ENCODE measurements around the gene URB2. TPM values are rescaled to one million over a fixed set of nuclear protein-coding genes. Genes with fewer than 3 reads are reported as not detected.

Gene URB2
- total RNA-seq, 6 donors from 2014 or later: 3.4 to 26.2 (median 7.2) TPM

- Histone ChIP-seq H3K4me1 (peaks cover 21 to 44% (median 31%) of the 10 kb centered on the region in 4 donors), H3K36me3 (peaks cover 0 to 1% (median 0%) of the 10 kb centered on the region in 4 donors), H3K9me3 (no peaks in the 10 kb centered on the region), H3K4me3 (peak overlapping the region; percentile 69 to 96 (median 92)), H3K27me3 (no peaks in the 10 kb centered on the region), H3K27ac (peak overlapping the region; percentile 85 to 95 (median 88))
- DNase-seq (peak in 1 of 2 donors; percentile 55), ATAC-seq (ENCODE audit: low FRiP score in 2 of 2) (peak; percentile 62 to 69)
- TF ChIP-seq, protein P1, sequence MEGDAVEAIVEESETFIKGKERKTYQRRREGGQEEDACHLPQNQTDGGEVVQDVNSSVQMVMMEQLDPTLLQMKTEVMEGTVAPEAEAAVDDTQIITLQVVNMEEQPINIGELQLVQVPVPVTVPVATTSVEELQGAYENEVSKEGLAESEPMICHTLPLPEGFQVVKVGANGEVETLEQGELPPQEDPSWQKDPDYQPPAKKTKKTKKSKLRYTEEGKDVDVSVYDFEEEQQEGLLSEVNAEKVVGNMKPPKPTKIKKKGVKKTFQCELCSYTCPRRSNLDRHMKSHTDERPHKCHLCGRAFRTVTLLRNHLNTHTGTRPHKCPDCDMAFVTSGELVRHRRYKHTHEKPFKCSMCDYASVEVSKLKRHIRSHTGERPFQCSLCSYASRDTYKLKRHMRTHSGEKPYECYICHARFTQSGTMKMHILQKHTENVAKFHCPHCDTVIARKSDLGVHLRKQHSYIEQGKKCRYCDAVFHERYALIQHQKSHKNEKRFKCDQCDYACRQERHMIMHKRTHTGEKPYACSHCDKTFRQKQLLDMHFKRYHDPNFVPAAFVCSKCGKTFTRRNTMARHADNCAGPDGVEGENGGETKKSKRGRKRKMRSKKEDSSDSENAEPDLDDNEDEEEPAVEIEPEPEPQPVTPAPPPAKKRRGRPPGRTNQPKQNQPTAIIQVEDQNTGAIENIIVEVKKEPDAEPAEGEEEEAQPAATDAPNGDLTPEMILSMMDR (IDR thresholded peaks at IDR 0.05): peak in 1 of 6 experiments; percentile 14
- TF ChIP-seq EP300 (IDR thresholded peaks at IDR 0.05): peak in 1 of 4 donors; percentile 6
- TF ChIP-seq POLR2A (IDR thresholded peaks at IDR 0.05): no peak
- WGBS, 2 donors: 1% methylated on average over 33 to 50 of the region's 86 CpGs
Observed at GRCh38 chr1:229625071-229625914, 754 bp upstream of the URB2 start.

DNA sequence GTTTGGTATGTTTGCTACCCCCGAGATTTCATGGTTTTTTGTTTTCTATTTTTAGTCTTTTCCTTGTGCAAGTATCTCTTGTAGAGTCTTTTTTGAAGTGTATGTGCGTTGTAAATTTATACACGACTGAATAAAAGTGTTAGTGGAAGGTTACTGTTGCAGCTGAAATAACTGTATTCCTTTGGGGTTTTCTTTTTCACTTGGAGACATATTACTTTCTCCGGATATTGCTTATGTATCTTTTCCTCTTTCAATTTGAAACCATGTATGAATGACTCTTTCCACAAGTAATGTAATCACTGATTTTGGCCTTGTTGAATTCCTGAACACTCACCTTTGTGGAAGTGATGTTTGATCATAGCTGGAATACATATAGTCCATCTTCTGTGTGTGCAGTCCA lies 956 bp downstream of the URB2 start:
- no peak for ATAC-seq (ENCODE audit: low FRiP score in 2 of 2)
- Histone ChIP-seq H3K36me3 (peaks cover 0 to 2% (median 0%) of the 10 kb centered on the region in 4 donors), H3K27me3 (no peaks in the 10 kb centered on the region), H3K4me3 (peak overlapping the region in 3 of 4 donors; percentile 69 to 94 (median 89)), H3K9me3 (no peaks in the 10 kb centered on the region), H3K27ac (peak overlapping the region in 1 of 4 donors; percentile 95), H3K4me1 (peaks cover 21 to 39% (median 23%) of the 10 kb centered on the region in 4 donors)
- DNase-seq: no peak
- no peak for TF ChIP-seq EP300 (IDR thresholded peaks at IDR 0.05)
- TF ChIP-seq, protein P1 (IDR thresholded peaks at IDR 0.05): no peak
- no peak for TF ChIP-seq POLR2AphosphoS5 (IDR thresholded peaks at IDR 0.05)
- TF ChIP-seq POLR2A (IDR thresholded peaks at IDR 0.05): no peak
- WGBS, 2 donors: 3 to 14% methylated on average over 4 of the region's 4 CpGs

GRCh38 chr1:229629261-229629660 lies 3.2 kb downstream of the URB2 start:
- H3K27me3 ChIP-seq: no peaks in the 10 kb centered on the region
- peaks cover 15 to 24% (median 17%) of the 10 kb centered on the region in 4 donors for H3K4me1 ChIP-seq
- no peak for ATAC-seq (ENCODE audit: low FRiP score in 2 of 2)
- no peak overlapping the region for H3K4me3 ChIP-seq
- H3K27ac ChIP-seq: no peak overlapping the region
- no peak for TF ChIP-seq POLR2AphosphoS5 (IDR thresholded peaks at IDR 0.05)
- 91 to 96% methylated on average over 2 of the region's 2 CpGs for WGBS, 2 donors
- no peak for DNase-seq
- no peaks in the 10 kb centered on the region for H3K9me3 ChIP-seq
- H3K36me3 ChIP-seq: peaks cover 0 to 6% (median 0%) of the 10 kb centered on the region in 4 donors

DNA sequence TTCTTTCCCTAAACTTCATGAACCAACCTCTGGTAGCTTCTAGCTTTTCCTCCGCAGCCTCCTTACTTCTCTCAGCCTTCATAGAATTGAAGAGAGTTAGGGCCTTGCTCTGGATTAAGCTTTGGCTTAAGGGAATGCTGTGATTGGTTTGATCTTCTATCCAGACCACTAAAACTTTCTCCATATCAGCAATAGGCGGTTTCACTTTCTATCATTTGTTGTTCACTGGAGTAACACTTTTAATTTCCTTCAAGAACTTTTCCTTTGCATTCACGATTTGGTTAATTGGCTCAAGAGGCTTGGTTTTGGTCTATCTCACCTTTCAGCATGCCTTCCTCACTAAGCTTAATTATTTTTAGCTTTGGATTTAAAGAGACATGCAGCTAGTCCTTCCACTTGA lies 5.1 kb downstream of the URB2 start:
- peaks cover 0 to 25% (median 14%) of the 10 kb centered on the region in 4 donors for H3K36me3 ChIP-seq
- TF ChIP-seq POLR2AphosphoS5 (IDR thresholded peaks at IDR 0.05): no peak
- TF ChIP-seq EP300 (IDR thresholded peaks at IDR 0.05): no peak
- no peak for TF ChIP-seq POLR2A (IDR thresholded peaks at IDR 0.05)
- TF ChIP-seq, protein P1 (IDR thresholded peaks at IDR 0.05): no peak
- H3K27ac ChIP-seq: no peak overlapping the region
- H3K4me1 ChIP-seq: peaks cover 7 to 14% (median 10%) of the 10 kb centered on the region in 4 donors
- no peak for ATAC-seq (ENCODE audit: low FRiP score in 2 of 2)
- no peaks in the 10 kb centered on the region for H3K9me3 ChIP-seq
- H3K27me3 ChIP-seq: no peaks in the 10 kb centered on the region
- no peak overlapping the region for H3K4me3 ChIP-seq
- WGBS, 2 donors: 79 to 86% methylated on average over 3 of the region's 3 CpGs
- DNase-seq: no peak

DNA sequence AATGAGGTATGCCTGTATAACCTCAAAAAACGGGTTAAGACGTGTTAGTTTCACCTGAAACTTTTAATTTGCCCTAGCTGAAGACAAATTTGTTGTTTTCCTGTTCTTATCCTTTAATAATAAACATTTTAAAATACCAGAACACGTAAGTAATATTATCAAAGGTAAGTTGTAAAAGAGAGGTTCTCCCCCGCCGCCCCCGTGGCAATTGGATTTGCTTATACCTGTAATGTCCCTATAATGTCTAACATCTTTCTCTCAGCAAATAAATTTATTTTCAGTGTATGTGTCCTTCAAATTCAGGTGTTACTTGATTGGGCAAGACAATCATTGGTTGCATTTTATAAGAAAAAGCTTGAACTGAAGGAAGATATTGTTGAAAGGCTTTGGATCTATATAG lies 5.9 kb downstream of the URB2 start:
- ATAC-seq (ENCODE audit: low FRiP score in 2 of 2) (no peak), DNase-seq (no peak)
- Histone ChIP-seq H3K4me1 (peaks cover 4 to 8% (median 5%) of the 10 kb centered on the region in 4 donors), H3K27ac (no peak overlapping the region), H3K9me3 (no peaks in the 10 kb centered on the region), H3K36me3 (peaks cover 4 to 33% (median 22%) of the 10 kb centered on the region in 4 donors), H3K4me3 (no peak overlapping the region), H3K27me3 (no peaks in the 10 kb centered on the region)
- 94 to 95% methylated on average over 6 of the region's 6 CpGs for WGBS, 2 donors
- TF ChIP-seq, protein P1 (IDR thresholded peaks at IDR 0.05): no peak
- TF ChIP-seq POLR2A (IDR thresholded peaks at IDR 0.05) (no peak), POLR2AphosphoS5 (IDR thresholded peaks at IDR 0.05) (no peak), EP300 (IDR thresholded peaks at IDR 0.05) (no peak)
